NCI-H526 treated with DMSO at 0.1 percent for 48 hours (cell line): ENCODE data around the gene SYT8.

ENCODE experiments used
- DNase-seq: peaks from one replicate; lab custom pipeline; 2025; lab: John Stamatoyannopoulos, UW

The SYT8 gene

DNA sequence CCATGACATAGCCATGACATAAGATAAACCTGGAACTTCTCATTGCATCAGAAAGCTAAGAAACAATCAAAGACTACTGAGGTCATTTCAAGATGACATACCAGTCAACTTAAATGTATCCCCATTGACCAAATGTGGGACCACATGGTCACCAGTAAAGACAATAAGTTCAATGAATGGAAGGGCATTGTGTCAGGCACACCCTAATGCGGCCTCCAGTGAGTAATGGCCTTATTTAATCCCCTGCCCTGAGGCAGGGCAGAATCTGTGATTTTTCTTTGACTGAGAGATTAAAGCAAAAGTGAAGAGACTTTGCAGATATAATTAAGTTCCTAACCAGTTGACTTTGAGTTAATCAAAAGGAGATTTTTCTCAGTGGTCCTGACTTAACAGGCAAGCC is 17.3 kb upstream of the SYT8 start:
- no peak for DNase-seq

- no peak for DNase-seq
Observed at GRCh38 chr11:1819074-1819473, 15.7 kb upstream of the SYT8 start.

DNA sequence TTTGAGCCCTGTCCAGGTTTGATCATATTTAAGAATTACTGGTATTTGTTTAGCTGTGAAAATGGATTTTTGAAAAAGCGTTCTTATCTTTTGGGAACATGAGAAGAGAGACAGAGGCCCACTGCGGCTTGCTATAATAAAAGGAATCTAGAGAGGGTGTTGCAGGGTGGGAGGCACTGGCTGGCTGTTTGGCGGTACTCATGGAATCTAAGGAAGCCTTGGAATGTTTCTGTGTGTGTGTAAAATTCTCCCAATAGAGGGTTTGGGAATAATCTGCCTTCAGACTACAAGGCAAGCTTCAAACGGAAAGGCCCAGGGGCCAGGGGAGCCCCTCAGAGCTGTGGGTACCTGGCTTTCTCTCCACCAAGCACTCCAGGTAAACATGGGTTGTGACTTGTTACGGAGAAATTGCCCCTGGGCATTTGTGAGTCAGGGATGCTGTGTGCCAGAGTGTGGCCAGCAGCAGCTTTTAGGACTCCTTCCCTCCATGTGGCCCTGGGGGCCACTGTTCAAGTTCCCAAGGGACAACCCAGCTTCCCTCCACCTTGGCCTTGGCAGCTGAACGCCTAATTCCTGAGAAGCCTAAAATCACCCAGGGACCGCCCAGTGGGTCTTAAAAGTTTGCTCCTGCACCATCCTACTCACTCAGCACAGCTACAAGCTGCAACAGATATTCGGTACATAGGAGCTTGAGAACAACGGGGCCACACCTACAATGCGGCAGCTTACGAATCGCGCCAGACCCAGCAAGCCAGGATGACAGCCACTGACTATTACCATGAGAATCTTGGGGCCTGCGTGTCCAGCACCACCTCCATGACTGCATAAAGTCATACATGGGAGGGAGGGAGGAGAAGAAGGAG is 14.1 kb upstream of the SYT8 start:
- no peak for DNase-seq

GRCh38 chr11:1821562-1821961 is 13.2 kb upstream of the SYT8 start:
- DNase-seq, result no peak

GRCh38 chr11:1822648-1823375 is 12.0 kb upstream of the SYT8 start:
- DNase-seq, result no peak

- no peak for DNase-seq
Observed at GRCh38 chr11:1823376-1824220, 11.2 kb upstream of the SYT8 start.

DNA sequence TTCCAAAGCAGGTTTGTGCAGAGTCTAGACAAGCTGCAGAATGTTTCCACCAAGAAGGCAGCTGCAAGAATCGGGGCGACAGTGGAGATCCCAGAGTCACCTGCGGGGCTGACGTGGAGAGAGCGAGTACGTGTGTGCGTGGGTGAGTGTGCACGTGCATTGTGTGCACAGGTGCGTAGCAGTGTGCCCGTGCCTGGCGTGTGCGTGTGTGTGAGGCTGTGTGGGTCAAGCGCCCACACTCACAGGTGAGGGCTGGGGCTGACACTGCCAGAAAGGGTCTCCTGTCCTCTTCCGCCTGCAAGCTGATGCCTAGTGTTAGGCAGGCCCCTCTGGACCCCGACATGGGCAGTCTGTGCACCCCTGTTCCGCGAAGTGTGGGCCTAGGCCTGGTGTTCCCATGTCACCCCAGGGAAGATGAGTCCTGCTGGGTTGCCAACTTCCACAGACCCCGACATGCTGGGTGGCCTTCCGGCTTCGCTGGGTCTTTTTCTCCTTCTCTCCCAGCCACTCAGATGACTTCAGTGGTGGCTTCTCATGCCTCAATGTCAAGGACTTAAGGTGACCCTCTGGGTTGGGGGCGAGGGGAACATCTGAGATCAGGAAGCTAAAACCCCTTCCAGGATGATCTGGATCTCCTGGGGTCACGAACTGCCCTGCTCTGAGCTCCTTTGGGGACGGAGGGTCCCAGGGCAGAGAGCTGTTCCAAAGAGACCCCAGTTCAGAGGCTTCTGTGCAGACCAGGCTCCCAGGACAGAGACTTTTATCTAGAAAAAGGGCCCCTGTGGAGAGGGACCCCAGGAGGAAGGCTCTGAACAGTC is 10.4 kb upstream of the SYT8 start:
- no peak for DNase-seq

GRCh38 chr11:1825039-1825740 is 9.6 kb upstream of the SYT8 start:
- DNase-seq, result no peak

DNA sequence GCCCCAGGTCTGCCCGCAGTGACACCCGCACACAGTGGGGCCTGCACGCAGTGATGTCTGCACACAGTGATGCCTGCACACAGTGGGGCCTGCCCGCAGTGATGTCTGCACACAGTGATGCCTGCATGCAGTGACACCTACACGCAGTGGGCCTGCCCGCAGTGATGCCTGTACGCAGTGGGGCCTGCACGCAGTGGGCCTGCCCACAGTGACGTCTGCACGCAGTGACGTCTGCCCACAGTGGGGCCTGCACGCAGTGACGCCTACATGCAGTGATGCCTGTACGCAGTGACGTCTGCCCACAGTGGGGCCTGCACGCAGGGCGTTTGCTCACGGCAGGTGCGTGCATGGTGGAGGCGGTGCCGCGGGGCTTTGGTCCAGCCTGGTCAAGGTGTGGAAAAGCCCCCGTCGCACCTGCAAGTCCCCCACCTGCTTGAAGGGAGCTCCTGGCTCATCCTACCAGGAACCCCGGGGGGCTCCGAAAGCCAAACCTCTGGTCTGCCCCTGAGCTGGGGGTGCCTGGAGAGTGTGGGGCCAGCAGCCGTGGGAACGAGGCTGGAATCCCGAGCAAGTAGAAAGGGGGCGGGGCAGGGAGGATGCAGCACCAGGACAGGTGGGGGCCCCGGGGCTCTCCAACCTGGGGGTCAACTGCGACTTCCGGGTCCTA is 8.9 kb upstream of the SYT8 start:
- no peak for DNase-seq

DNA sequence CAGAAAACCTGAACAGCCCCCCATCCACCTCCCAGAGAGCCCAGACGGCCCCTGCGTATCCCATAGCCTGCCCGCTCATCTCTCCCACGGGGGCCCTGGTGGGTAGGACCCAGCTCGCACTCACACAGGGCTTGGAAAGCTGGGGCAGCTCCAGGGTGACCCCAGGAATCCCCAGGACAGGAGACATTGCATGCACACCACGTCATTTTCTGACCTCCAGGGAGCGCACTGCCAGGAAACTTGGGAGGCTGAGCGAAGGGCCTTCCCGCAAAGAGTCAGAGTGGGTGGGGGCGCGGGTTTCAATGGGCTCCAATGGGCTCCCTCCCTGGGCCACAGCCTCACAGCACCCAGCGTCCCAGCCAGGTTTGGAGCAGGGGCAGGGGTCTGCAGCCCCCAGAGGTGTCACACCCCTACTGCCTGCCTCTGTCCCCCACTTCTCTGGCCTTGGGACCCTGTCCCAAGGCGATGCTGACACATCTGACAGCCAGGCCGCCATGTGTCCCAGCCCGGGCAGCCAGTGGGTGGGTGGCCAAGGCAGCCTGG is 8.2 kb upstream of the SYT8 start:
- DNase-seq, result peak; percentile 15

DNA sequence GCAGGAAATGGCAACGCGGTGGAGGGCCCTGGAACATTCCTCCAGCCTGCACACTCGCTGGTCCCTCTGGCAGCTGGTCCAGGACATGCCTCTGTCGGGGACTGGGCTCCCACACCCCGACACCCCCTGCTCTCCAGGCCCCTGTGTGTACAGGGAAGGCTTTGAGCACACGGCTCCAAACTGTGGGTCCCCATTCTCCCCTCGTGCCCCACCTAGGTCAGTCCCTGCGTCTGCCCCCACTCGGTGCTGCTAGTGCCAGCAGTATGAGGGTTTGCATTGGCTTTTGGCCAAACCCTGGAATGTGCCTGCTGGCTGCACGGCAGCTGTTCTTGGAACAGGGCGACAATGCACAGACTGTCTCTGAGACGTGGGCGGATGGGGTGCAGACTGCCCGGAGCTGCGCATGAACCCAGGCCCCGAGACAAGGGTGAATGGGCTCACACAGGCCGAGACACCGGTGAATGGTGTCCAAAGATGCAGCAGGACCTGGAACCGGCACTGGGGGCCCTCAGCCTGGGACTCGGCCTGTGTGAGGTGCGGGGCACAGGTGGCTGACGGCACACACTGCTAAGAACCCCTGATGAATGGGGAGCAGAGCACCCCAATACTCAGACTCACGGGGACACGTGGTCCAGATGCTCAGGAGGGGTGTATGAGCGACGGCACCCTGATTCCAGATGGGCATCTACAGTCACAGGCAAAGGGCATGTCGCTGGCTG is 7.5 kb upstream of the SYT8 start:
- DNase-seq, result peak; percentile 61

- DNase-seq, result no peak
Observed at GRCh38 chr11:1827931-1828330, 6.9 kb upstream of the SYT8 start.

GRCh38 chr11:1828542-1828941 is 6.2 kb upstream of the SYT8 start:
- DNase-seq, result no peak

DNA sequence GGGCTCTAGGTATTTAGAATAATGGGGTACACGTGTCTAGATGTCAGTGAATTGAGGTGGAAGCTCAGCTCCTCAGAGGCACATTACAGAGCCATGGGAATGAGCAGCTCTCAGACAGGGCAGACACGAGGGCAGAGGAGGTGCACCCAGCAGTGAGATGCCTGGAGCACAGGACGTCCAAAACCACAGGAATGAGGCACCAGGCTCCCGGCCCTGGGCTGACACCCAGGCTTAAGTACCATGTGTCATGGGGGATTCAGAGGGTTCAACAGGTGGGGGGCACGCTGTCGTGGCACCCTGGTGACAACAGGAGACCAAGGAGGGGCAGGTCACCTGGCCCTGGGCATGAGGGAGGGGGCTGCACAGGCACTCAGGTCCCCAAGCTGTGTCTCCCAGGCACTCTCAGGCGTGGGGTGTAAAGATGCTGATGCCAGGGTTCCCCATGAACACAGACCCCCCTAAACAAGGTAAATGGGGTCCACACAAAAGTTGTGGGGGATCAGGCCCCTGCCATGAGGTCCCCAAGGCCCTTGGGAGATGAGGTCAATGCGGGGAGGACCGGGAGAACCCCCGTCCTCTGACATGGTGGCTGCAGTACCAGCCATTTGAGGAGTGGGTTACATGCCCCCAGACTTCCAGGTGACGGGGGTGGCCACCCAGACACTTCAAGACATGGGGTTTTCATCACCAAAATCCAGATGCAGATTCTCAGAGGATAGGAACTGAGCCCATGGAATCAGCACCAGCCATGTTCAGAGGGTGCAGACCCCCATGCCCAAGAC is 5.6 kb upstream of the SYT8 start:
- DNase-seq, result no peak

DNA sequence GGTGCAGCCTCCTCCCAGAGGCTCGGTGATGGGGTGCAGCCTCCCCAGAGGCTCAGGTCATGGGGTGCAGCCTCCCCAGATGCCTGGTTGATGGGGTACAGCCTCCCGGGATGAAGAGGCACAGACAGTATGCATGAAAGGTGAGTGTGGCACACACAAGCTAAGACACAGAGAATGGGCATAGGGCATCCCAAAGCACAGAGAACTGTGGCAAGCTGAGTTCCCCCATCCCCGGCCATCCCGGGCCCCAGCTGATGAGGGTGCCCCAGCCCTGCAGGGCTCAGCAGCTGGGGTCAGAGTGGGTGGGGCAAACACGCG is 4.8 kb upstream of the SYT8 start:
- DNase-seq, result no peak

DNA sequence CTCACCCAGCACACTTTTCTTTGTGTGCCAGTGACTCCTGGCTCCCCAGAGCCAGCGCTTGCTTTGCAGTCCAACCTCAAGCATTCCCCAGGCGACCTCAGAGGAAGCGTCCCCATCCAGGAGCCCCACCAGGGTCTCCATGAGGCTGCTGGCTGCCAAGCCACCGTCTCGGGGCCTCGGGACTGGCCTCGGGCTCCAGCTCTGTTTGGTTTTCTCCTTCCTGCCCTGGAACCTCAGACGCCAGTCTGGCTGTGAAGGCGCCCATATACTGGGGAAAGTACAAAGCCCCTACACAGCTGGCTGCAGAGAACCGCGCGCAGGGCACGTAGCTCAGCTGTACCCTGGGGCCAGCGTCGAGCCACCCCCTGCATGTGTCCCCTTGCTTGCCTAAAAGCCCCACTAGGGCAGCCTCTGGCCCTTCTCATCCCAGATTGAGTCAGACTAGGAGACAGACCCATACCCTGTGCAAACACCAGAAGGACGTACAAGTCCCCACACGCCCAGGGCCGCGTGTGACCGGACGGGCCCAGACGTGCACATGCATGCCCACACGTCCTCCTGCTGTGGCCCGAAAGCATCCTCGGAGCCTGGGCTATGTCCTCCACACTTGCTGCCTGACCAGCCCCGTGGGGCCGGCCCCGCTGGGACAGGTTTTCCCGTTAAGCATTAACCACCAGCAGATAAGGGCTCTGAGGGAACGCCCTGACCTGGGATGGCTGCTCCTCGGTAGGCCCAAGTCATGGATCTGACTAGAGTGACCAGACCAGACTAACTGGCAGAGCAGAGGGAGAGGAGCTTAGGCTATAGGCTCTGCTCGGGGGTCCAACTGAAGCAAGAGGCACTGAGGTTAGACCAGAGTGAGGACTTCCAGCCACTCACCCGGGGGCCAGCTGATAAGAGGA is 4.2 kb upstream of the SYT8 start:
- DNase-seq, result peak; percentile 60

GRCh38 chr11:1831338-1832210 is 3.2 kb upstream of the SYT8 start:
- DNase-seq, result no peak
